Natural killer cell (primary cell): ENCODE measurements around the gene CCL16. TPM values are rescaled to one million over a fixed set of nuclear protein-coding genes. Genes with fewer than 3 reads are reported as not detected.

Experiments
- ATAC-seq, 3 donors: fragments of 150-1000 bp in 2 of 3; fragments of 200-7000 bp in 1 of 3; cut with Tn5 transposase; 1 replicate in 1 of 3; 2 replicates in 2 of 3; pipeline ENCODE4 v1.10.0; 2021; ENCODE audit warnings: mild to moderate bottlenecking in 2 of 3, moderate library complexity in 2 of 3
- DNase-seq, 2 donors: peaks; one replicate each; pipeline versions ENCODE4 v3.0.0 to v3.0.0-alpha.2; 2013 to 2021; ENCODE audit warnings: mixed read lengths in 1 of 2
- H3K27ac ChIP-seq: one replicate; pipeline ENCODE4 v1.5.1; 2013; ENCODE audit warnings: mild to moderate bottlenecking, low read length
- H3K27me3 ChIP-seq: one replicate; pipeline ENCODE4 v1.6.1; 2013; ENCODE audit warnings: low read length; ENCODE audit not compliant: control insufficient read depth, insufficient read depth
- H3K36me3 ChIP-seq: one replicate; pipeline ENCODE4 v1.6.1; 2013; ENCODE audit warnings: low read length; ENCODE audit not compliant: control insufficient read depth, insufficient read depth
- H3K4me1 ChIP-seq: one replicate; pipeline ENCODE4 v1.6.1; 2013; ENCODE audit warnings: low read length; ENCODE audit not compliant: control insufficient read depth, insufficient read depth
- H3K4me3 ChIP-seq: one replicate; pipeline ENCODE4 v1.5.1; 2013; ENCODE audit warnings: low read length
- H3K9me3 ChIP-seq: one replicate; pipeline ENCODE4 v1.6.1; 2013; ENCODE audit warnings: low read length; ENCODE audit not compliant: control insufficient read depth, insufficient read depth
- H3K27ac Mint-ChIP-seq, 2 donors: one replicate each; pipeline ENCODE4 v1.8.0; 2022; ENCODE audit warnings: mild to moderate bottlenecking in 2 of 2, mixed read lengths in 2 of 2, moderate library complexity in 1 of 2
- H3K27me3 Mint-ChIP-seq, 2 donors: one replicate each; pipeline ENCODE4 v1.8.0; 2022; ENCODE audit warnings: low read depth in 2 of 2, mixed read lengths in 2 of 2
- H3K36me3 Mint-ChIP-seq: one replicate; pipeline ENCODE4 v1.8.0; 2022; ENCODE audit warnings: mixed read lengths
- H3K4me1 Mint-ChIP-seq, 2 donors: one replicate each; pipeline ENCODE4 v1.8.0; 2022; ENCODE audit warnings: mixed read lengths in 2 of 2
- H3K4me3 Mint-ChIP-seq: one replicate; pipeline ENCODE4 v1.8.0; 2022; ENCODE audit warnings: mild to moderate bottlenecking, moderate library complexity, mixed read lengths
- H3K9me3 Mint-ChIP-seq, 2 donors: one replicate each; pipeline ENCODE4 v1.8.0; 2022; ENCODE audit warnings: mixed read lengths in 2 of 2
- WGBS: methylation state at CpG from one replicate; pipeline ENCODE4 v1.1.7; 2013; ENCODE audit warnings: missing lambda C conversion rate; ENCODE audit not compliant: insufficient coverage; 5-methylcytosine and 5-hydroxymethylcytosine counted together
- intact Hi-C: fragments of 100-400 bp; cut with micrococcal nuclease; formaldehyde crosslinking; loops from one replicate; pipeline ENCODE4 v1.14.2; 2022
- total RNA-seq, 4 donors: library from RNA; stranded (reverse); fragments of 120-200 nt in 1 of 4; gene quantifications; one replicate each; pipeline versions ENCODE4 v1.2.3 to v1.2.4, GENCODE V29; 2013 to 2022
- TF ChIP-seq, protein P1 (sequence below): fragments of 200-600 bp; IDR thresholded peaks from one replicate; pipeline ENCODE4 v1.8.0; 2022; ENCODE audit warnings: antibody characterized with exemption

The CCL16 gene
- total RNA-seq, 3 donors from 2014 or later (not counting 1 experiment from before 2014, with no cell fraction given): not detected

DNA sequence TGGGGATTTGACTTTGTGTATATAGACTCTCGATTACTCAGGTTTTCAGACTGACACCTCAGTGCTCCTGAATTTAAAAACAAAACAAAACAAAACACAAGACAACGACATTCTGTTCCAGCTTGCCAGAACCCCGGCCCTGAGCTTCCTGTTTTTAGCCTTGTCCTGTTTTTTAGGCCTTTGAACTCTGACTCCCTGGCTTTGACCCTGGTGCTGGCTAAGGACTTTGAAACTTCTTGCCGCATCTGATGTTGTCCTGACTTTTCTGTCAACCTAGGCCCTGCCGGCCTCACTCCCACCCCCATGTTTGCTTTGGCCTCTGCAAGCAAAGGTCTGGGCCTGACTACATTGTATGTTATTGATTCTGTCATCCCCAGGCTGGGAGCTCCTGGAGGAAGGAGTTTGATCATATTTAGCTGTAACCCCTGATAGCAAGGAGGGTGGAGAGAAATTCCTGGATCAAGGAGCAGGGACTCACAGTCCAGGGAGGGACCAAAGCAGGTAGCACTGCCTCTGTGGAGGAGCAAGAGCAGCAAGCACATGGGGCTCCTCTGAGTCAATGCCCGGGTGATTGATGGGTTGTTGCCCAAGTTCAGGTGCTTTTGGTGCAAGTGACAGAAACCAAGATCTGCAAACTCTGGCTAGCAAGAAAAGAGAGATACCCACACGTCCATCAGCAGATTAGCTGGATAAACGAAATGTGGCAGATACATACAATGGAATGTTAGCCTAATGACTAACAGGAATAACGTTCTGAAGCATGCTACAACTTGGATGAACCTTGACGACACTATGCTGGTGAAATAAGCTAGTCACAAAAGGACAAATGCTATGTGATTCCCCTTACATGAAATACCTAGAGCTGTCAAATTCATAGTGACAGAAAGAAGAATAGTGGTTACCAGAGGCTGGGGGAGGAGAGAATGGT, 7.7 kb downstream of the CCL16 start:
- 81% methylated on average over 10 of the region's 10 CpGs for WGBS

DNA sequence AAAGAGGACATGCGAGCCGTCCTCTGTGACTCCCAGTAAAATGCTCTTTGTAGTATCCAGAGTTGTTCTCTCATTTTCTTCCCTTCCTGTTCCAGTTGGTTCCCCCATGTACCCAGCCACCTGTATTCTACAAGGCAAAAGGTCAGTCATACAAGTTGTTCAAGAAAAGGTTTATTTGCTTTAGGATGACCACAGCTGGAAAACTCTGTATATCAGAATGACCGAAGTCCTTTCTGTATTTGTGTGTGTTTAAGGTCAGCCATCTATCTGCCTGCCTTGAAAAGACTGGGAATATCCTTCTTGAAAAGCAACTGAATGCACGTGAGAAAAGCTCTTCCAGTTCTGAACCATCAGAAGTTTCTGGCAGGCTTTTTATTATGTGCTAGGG, 8.4 kb downstream of the CCL16 start:
- 89% methylated on average over 4 of the region's 4 CpGs for WGBS
- Histone ChIP-seq H3K9me3 (no peaks in the 10 kb centered on the region), H3K27ac (no peak overlapping the region), H3K4me3 (no peak overlapping the region), H3K36me3 (no peaks in the 10 kb centered on the region), H3K27me3 (no peaks in the 10 kb centered on the region), H3K4me1 (peaks cover 13% of the 10 kb centered on the region)
- Mint-ChIP-seq H3K36me3 (no peaks in the 10 kb centered on the region), H3K4me3 (no peak overlapping the region), H3K4me1 (peaks cover 22 to 40% of the 10 kb centered on the region in 2 donors), H3K27me3 (no peaks in the 10 kb centered on the region), H3K9me3 (no peaks in the 10 kb centered on the region), H3K27ac (peak overlapping the region in 1 of 2 donors; percentile 18)
- intact Hi-C loops: no loop called here
- ATAC-seq (no peak), DNase-seq (no peak)
- TF ChIP-seq, protein P1, sequence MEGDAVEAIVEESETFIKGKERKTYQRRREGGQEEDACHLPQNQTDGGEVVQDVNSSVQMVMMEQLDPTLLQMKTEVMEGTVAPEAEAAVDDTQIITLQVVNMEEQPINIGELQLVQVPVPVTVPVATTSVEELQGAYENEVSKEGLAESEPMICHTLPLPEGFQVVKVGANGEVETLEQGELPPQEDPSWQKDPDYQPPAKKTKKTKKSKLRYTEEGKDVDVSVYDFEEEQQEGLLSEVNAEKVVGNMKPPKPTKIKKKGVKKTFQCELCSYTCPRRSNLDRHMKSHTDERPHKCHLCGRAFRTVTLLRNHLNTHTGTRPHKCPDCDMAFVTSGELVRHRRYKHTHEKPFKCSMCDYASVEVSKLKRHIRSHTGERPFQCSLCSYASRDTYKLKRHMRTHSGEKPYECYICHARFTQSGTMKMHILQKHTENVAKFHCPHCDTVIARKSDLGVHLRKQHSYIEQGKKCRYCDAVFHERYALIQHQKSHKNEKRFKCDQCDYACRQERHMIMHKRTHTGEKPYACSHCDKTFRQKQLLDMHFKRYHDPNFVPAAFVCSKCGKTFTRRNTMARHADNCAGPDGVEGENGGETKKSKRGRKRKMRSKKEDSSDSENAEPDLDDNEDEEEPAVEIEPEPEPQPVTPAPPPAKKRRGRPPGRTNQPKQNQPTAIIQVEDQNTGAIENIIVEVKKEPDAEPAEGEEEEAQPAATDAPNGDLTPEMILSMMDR: no peak

More for the DNA sequence above, 7.7 kb downstream of the CCL16 start:
- ATAC-seq (no peak), DNase-seq (no peak)
- Histone ChIP-seq H3K4me1 (peaks cover 13% of the 10 kb centered on the region), H3K27ac (no peak overlapping the region), H3K4me3 (no peak overlapping the region), H3K9me3 (no peaks in the 10 kb centered on the region), H3K27me3 (no peaks in the 10 kb centered on the region), H3K36me3 (no peaks in the 10 kb centered on the region)
- H3K9me3 Mint-ChIP-seq: no peaks in the 10 kb centered on the region
- peaks cover 29 to 46% of the 10 kb centered on the region in 2 donors for H3K4me1 Mint-ChIP-seq
- no peak overlapping the region for H3K4me3 Mint-ChIP-seq
- peak overlapping the region in 1 of 2 donors; percentile 18 for H3K27ac Mint-ChIP-seq
- intact Hi-C loops: loop anchor here (2.0 kb wide), 1 partner anchor 93 kb away; no protein-coding TSS in a partner anchor
- H3K27me3 Mint-ChIP-seq: no peaks in the 10 kb centered on the region
- TF ChIP-seq, protein P1: no peak
- no peaks in the 10 kb centered on the region for H3K36me3 Mint-ChIP-seq

DNA sequence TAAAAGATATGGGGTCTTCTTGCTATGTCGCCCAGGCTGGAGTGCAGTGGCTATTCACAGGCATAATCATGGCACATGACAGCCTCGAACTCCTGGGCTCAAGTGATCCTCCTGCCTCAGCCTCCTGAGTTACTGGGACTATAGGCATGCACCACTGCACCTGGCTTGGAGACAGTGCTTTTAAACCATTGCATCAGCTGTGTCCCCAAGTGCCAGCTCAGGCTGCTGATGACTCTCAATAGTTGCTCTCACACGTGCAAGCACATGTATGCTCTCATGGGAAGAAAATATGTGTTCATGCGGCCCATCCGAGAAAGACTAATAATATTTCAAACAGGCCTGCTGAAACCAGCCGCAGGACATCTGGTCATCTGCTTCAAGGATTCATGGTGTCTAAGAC, 8.8 kb downstream of the CCL16 start:
- H3K4me3 Mint-ChIP-seq: no peak overlapping the region
- Histone ChIP-seq H3K27ac (no peak overlapping the region), H3K27me3 (no peaks in the 10 kb centered on the region), H3K36me3 (no peaks in the 10 kb centered on the region), H3K4me3 (no peak overlapping the region), H3K9me3 (no peaks in the 10 kb centered on the region), H3K4me1 (peaks cover 13% of the 10 kb centered on the region)
- TF ChIP-seq, protein P1: no peak
- H3K36me3 Mint-ChIP-seq: no peaks in the 10 kb centered on the region
- no peaks in the 10 kb centered on the region for H3K9me3 Mint-ChIP-seq
- WGBS: 83% methylated on average over 6 of the region's 6 CpGs
- peaks cover 19 to 36% of the 10 kb centered on the region in 2 donors for H3K4me1 Mint-ChIP-seq
- DNase-seq: no peak
- H3K27me3 Mint-ChIP-seq: no peaks in the 10 kb centered on the region
- ATAC-seq: no peak
- intact Hi-C loops: no loop called here
- H3K27ac Mint-ChIP-seq: no peak overlapping the region
